ENCODE results near the gene GSE1.

The GSE1 gene

DNA sequence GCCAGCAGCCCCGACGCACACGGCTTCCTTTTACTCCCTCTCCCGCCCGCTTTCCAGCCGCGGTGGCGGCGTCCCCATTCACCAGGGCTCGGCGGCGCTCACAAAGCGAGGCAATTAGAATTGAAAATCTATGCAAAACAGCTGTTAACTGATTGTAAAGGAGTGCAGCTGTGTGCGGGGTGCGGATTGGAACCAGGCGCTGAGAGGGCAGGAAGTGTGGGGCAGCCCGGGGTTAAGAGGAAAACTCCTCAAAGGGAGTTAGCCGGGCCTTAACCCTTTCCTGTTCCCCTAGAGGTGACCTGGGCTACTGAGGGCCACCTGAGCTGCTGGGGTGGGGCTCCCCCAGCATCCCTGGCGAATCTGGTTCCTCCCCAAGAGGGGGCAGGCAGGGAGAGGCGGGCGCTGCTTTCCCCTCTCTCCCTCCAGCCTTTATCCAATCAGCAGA lies 5.8 kb upstream of the GSE1 start:
- no peak for DNase-seq

DNA sequence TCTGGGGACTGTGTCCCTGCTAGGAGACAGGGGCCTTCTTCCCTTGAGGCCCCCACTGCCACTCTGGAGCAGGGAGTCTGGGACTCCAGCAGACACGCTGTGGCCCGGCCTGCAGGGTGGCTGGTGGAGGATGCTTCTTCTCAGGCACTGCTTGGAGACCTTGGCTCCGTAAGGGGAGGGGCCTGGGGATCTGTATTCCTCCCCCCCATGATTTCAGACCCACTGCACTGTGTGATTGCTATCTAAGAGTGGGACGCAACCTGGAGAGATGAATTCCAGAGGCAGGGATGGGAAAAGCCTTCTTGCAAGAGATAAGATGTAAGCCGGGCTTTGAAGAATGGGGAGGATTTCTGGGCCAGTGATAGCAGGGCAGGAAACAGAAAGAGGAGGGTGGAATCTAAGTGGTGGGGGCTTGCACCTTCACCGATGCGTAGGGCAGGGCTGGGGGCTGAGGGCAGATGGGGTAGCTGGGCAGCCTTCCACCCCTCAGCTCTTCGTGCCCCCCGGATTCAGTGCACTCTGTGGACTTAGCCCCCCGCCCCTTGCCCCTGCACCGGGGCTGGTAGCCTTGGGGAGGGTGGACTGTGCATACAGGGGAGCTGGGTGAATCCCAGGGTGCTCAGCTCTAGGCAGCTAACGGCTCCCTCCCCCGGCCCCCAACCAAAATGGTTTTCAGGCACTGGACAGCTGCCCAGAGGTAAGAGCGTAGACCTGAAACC lies 5.2 kb upstream of the GSE1 start:
- no peak for DNase-seq

- DNase-seq, result no peak
These were observed 4.6 kb upstream of the GSE1 start for GRCh38 chr16:85608515-85608885.

GRCh38 chr16:85608887-85609286 lies 4.2 kb upstream of the GSE1 start:
- DNase-seq, result no peak

DNA sequence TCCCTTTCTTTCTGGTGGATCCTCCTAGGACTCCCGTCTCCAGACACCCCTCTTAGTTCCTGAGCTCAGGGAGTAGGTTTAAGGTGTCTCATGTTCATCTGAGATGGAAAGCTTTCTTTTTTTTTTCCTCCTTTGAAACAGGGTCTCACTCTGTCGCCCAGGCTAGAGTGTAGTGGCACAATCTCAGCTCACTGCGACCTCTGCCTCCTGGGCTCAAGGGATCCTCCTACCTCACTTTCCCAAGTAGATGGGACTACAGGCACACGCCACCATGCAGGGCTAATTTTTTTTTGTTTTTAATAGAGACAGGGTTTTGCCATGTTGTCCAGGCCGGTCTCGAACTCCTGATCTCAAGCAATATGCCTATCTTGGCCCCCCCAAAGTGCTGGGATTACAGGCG lies 3.6 kb upstream of the GSE1 start:
- no peak for DNase-seq

DNA sequence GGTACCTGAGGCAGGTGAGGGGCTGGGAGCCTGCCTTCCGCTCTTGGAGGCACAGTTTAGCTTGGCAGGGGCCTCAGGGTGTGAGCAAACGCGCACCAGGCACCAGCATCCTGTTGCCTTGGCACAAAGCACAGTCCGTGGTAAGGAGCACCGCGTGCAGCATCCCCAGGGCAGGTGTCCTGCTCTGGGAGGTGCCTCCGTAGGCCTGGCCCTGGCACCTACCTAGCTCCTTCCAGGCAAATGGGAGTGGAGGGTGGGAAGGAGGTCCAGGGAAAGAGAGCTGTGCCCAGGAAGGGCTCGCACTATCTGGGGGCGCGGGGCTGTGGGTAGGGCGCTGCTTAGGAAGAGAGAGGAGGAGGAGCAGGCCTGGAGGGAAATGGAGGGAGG lies 3.1 kb upstream of the GSE1 start:
- no peak for DNase-seq

GRCh38 chr16:85610446-85611193 lies 2.5 kb upstream of the GSE1 start:
- DNase-seq, result peak; percentile 74 to 82

DNA sequence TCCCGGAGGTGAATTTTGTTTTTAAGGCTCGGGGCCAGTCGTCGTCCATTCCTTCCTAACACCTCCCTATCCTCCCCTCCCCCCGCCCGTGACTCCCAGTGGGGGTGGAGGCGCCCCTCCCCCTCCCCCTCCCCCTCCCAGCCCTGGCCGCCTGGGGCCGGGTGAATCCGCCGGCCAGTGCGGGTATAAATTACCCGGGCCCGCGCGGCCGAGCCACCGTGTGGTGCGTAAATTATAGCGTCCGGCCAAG lies 2.0 kb upstream of the GSE1 start:
- no peak for DNase-seq

DNA sequence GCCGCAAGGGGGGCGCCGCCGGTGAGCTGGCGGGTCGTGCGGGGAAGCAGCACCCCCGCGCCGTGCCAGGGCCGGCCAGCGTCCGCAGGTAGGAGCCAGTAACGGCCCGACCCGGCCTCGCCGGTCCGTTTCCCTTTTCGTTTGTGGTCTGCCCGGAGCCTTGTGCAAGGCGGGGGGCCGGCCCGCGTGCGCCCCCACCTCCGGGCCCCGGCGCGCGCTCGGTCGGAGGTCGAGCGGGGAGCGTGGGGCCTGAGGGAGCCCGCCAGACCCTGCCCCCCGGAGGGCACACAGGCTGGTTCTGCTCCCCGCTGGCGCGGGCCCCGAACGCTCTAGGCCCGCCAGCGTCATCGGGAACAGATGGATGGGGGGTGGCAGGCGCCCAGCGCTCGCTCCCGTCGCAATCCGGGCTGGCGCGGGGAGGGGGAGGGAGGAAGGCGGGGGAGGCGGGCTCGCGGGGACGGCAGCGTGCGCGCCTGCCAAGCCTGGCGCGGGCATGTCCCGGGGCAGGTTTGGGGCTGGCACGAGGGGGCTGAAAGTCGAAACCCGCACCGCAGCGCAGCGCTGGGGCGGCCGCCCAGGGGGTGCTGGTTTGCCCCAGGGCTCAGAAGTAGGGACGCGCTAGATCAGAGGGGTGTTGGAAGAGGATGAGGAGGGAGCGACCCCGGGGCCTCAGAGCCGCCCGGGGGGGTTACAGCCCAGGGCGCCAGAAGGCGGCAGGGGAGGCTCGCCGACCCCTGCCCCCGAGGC lies 1.5 kb upstream of the GSE1 start:
- DNase-seq, result peak; percentile 51 to 70

- DNase-seq, result peak; percentile 81 to 87
These were observed 826 bp upstream of the GSE1 start for GRCh38 chr16:85612191-85612800.

DNA sequence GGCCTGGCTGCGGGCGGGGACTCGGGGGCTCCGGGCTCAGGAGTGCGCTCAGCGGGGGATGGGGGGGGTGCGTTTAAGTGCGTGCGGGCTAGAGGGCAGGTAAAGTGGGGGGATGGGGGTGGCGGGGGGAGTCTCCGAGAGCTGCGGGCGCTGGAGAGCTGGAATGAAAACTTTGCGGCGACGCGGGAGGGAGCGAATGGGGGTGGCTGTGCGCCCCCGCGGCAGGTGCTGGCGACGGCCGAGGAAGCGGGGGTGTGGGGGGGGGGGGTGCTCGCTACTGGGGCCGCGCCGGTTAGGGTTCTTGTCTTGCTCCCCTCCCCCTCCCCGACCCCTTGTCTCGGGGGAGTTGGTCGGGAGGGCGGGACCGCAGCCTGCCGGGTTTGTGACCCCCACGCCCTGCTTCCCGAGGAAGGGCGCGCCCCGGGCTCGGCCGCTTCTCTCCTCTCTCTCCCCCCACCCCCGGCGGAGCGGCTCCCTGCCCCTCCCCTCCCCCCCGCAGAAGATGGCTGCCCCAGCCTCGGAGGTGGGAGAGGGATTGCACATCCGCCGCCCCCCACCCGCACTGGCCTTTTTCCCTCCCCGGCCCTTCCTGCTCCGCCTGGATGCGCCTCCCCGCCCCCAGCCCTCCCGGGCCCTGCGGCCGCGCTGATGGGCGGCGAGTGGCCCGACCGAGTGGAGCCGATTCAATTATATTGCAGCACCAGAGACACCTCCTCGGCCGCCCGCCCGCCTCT lies 649 bp downstream of the GSE1 start:
- DNase-seq, result peak in 1 of 2 experiments; percentile 16

DNA sequence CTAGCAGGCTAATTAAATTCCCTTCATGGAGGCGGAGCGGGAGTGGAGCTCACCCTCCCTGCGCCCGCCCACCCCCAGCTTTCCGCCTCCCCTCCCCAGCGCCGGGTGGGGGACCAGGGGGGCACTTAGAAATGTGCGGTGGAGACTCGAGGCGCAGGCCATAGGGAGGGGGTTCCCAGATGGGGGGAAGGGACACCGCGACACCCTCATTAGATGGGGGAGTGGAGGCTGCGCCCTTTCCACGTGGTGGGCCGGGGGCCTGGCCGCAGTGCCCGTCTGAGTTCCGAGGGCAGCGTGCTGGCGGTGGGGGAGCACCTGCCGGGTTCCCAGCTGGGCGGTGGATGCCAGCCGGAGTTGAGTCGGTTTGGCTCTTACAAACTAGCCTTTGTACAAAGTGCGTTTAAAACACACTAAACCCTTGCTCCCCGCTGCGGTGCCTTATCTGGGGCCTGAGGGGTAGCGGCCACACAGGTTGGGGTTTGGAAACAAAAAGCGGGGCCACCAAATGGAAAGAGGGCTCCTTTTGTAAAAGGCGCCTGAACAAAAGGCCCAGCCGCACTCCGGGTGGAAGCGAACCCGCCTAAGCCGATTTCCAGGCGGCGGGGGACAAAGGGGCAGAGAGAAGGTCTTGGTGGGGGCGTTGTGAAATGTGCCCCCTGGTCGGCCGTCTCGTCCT lies 1.4 kb downstream of the GSE1 start:
- no peak for DNase-seq

DNA sequence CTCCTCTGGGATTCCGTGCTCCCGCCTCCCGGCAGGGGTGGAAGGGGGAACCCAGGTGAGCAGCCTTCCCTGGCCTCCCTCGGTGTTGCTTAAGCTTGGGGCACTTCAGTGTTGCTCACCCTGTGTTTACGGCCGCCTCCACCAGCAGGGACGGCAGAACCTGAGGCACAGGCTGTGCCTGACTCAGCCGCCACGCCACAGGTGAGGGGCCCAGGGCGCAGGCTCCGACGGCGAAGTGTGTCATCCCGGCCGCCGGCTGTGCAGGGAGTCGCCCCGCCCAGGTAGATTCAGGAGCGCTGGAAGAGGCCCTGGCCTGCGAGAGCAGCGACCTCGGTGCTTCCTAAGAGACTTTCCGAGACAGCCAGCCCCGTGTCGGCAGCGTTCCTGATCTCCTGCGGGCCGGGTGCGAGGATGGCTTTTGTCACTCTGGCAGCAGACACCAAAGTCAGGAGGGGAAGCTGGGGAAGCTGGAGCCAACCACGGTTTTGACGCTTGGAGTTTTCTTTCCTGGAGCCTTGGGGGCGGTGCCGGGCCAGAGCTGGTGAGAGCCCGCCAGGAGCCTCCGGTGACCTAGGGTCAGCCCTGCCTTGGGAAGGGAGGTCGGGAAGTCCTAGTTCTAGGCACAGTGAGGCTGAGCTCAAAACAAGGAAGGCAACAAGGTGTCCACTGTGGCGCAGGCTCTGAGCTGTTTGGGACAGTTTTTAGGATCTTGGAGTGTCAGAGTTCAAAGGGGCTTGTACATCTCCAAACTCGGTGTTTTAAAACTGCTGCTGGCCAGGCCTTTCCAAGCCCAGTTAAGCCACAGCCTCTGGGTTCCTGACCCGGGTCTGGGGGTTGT lies 2.1 kb downstream of the GSE1 start:
- no peak for DNase-seq

- DNase-seq, result peak in 1 of 2 experiments; percentile 39
These were observed 2.9 kb downstream of the GSE1 start for GRCh38 chr16:85615852-85616606.

DNA sequence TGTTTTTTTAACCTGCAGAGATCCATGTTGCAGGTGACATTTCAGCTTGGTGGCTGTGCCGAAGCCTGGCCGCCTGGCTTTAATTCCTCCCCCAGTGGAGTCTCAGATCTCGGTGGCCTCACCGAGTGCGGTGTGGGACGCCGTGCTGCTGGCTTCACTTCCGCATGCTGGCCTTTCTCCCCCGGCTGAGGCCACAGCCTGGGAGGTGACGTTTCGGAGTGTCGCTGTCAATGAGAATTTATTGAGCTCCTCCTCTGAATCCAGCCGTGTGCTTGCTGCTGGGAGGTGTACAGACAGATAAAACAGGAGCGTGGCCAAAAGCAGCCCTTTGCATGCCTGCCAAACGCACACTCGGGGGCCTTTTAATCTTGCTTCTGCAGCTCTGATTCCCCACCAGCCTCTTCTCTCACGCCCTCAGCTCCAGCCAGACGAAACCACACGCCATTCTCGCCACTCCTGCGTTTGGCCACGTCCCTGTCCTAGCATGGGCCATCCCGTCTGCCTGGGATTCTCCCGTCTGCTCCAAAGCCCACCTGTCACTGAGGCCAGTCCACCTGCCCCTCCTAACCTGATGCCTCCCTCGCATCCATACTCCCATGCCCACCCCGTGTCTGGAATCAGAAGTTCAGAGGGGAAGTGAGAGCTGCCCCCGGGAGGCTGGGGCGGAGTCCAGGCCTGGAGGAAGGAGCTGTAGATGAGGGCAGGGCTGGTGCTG lies 3.6 kb downstream of the GSE1 start:
- no peak for DNase-seq

GRCh38 chr16:85617948-85618347 lies 4.8 kb downstream of the GSE1 start:
- no peak for DNase-seq

- DNase-seq, result no peak
These were observed 5.4 kb downstream of the GSE1 start for GRCh38 chr16:85618521-85618920.

DNA sequence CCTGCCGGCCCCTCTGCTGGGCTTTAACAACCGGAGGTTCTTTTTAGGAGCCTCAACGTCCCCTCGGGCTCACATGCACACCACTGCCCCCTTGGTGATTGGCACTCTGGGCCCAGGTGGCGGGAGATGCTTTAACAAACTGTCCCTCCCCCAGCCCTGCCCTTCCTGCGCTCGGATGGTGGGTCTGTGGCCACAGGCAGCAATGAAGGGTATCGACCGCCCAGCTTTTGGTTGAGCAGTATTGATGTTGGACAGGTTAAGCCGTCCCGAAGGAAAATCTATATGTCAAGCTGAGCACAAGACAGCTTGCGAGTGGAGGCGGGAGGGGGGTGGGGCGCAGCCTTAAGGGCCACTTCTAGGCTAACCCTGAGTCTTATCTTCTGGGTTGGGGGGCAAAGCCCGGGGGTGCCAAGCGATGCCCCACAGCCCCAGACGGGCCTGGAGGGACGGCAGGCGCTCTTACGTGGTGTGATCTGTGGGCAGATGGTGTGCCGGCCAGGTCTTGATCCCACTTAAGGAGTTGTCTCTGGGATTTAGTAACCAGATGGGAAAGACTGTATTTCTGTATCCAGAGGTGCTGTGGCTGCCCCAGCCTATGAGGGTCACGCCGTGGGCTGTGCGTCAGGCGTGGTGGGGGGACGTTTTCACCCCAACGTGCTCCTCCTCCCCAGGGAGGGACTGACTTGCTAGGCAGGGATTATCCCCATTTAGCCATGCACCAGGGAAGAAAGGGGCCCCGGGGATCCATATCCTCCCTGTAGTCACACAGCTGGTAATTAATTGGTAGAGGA lies 6.2 kb downstream of the GSE1 start:
- no peak for DNase-seq

DNA sequence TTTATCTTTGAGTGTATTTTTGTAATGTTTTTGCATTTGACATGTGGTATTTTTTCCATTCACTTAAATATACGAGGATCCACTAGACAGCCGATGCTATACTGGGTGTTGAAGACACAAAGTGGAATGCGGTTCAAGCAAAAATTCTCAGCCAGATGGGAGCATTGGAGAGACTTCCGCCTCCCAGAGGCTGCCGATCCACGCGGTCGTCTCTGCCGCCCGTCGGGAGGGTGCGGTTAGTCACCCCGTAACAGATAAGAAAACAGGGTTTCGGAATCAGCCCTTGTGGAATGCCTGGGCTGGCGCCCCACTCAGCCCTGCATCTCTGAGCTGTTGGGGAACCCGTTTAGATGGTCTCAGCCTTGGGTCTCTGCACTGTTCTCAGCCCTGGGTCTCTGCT lies 7.3 kb downstream of the GSE1 start:
- no peak for DNase-seq
